GM23338 (cell line): Measurements from ENCODE around the gene TECTA. TPM values are rescaled to one million over a fixed set of nuclear protein-coding genes. Genes with fewer than 3 reads are reported as not detected.

ENCODE experiments used
- ATAC-seq: fragments of 200-7000 bp; cut with Tn5 transposase; 3 replicates; pipeline ENCODE4 v1.9.1; 2020
- DNase-seq: peaks from one replicate; pipeline ENCODE4 v3.0.0-alpha.2; 2015; ENCODE audit warnings: low spot score
- H2AFZ ChIP-seq: fragments of 200-600 bp; sonication (generic); 2 replicates; pipeline ENCODE4 v1.8.0; 2016; ENCODE audit warnings: antibody characterized with exemption, mild to moderate bottlenecking, moderate library complexity
- H3F3A ChIP-seq: fragments of 200-600 bp; sonication (generic); replicated peaks from 2 replicates; pipeline ENCODE4 v1.8.0; 2017; ENCODE audit warnings: antibody characterized with exemption, mixed run types, low read depth
- H3K27ac ChIP-seq: fragments of 200-600 bp; sonication (generic); 2 replicates; pipeline ENCODE4 v1.6.1; 2016; ENCODE audit warnings: low read depth
- H3K27me3 ChIP-seq: fragments of 200-600 bp; sonication (generic); 2 replicates; pipeline ENCODE4 v1.8.0; 2016; ENCODE audit warnings: mild to moderate bottlenecking, mixed run types, moderate library complexity; ENCODE audit not compliant: insufficient read depth
- H3K36me3 ChIP-seq: fragments of 200-600 bp; sonication (generic); 2 replicates; pipeline ENCODE4 v1.8.0; 2016; ENCODE audit warnings: mild to moderate bottlenecking; ENCODE audit not compliant: insufficient read depth
- H3K4me1 ChIP-seq: fragments of 200-600 bp; sonication (generic); 2 replicates; pipeline ENCODE4 v1.8.0; 2016; ENCODE audit warnings: mild to moderate bottlenecking, moderate library complexity; ENCODE audit not compliant: insufficient read depth
- H3K4me2 ChIP-seq: fragments of 200-600 bp; sonication (generic); 2 replicates; pipeline ENCODE4 v1.7.1; 2017; ENCODE audit warnings: mixed run types
- H3K4me3 ChIP-seq: fragments of 200-600 bp; sonication (generic); 2 replicates; pipeline ENCODE4 v1.6.1; 2016; ENCODE audit warnings: mixed run types
- H3K79me2 ChIP-seq: fragments of 200-600 bp; sonication (generic); replicated peaks from 2 replicates; pipeline ENCODE4 v1.8.0; 2017; ENCODE audit warnings: mild to moderate bottlenecking; ENCODE audit not compliant: insufficient read depth
- H3K9me2 ChIP-seq: fragments of 200-600 bp; sonication (generic); 2 replicates; pipeline ENCODE4 v1.8.0; 2017; ENCODE audit not compliant: insufficient read depth
- H4K20me1 ChIP-seq: fragments of 200-600 bp; sonication (generic); replicated peaks from 2 replicates; pipeline ENCODE4 v1.8.0; 2017; ENCODE audit warnings: mild to moderate bottlenecking; ENCODE audit not compliant: insufficient read depth
- H3K27ac Mint-ChIP-seq: 2 replicates; pipeline ENCODE4 v1.8.0; 2020; ENCODE audit warnings: inconsistent platforms, mild to moderate bottlenecking, moderate library complexity, mixed read lengths
- H3K27me3 Mint-ChIP-seq: 3 replicates; pipeline ENCODE4 v1.8.0; 2022; ENCODE audit warnings: low read depth, mild to moderate bottlenecking, moderate library complexity, mixed read lengths, inconsistent platforms; ENCODE audit not compliant: insufficient read depth, poor library complexity
- H3K36me3 Mint-ChIP-seq: 3 replicates; pipeline ENCODE4 v1.8.0; 2021; ENCODE audit warnings: low read depth, mild to moderate bottlenecking, inconsistent platforms, moderate library complexity, mixed read lengths
- H3K4me1 Mint-ChIP-seq: 3 replicates; pipeline ENCODE4 v1.8.0; 2020; ENCODE audit warnings: mild to moderate bottlenecking, inconsistent platforms, mixed read lengths
- H3K4me3 Mint-ChIP-seq: 3 replicates; pipeline ENCODE4 v1.8.0; 2021; ENCODE audit warnings: moderate library complexity, mild to moderate bottlenecking, inconsistent platforms, mixed read lengths
- H3K9me3 Mint-ChIP-seq: 3 replicates; pipeline ENCODE4 v1.8.0; 2020; ENCODE audit warnings: moderate library complexity, mild to moderate bottlenecking, inconsistent platforms, mixed read lengths
- CTCF ChIP-seq, 2 experiments: fragments of 200-600 bp in 1 of 2; sonication (generic) in 1 of 2; conservative IDR thresholded peaks; 2 replicates each; pipeline versions ENCODE4 v1.5.1 to v1.6.1; 2016 to 2017; ENCODE audit warnings: antibody characterized with exemption in 2 of 2, low read depth in 2 of 2, mild to moderate bottlenecking in 2 of 2, moderate library complexity in 1 of 2
- EZH2 ChIP-seq: fragments of 200-600 bp; sonication (generic); IDR thresholded peaks from one replicate; pipeline ENCODE4 v1.8.0; 2017; ENCODE audit warnings: antibody characterized with exemption, mild to moderate bottlenecking, low read depth; ENCODE audit not compliant: unreplicated experiment
- EZH2phosphoT487 ChIP-seq: fragments of 200-600 bp; sonication (generic); IDR thresholded peaks from one replicate; pipeline ENCODE4 v1.8.1; 2018; ENCODE audit warnings: antibody characterized with exemption; ENCODE audit not compliant: unreplicated experiment
- polyA plus RNA-seq: library from polyadenylated mRNA; unstranded; fragments of >200 nt; fragmentation: Nextera tagmentation; extraction: Ambion mirVana; gene quantifications from 2 replicates; pipeline ENCODE4 v1.2.1, GENCODE V29; 2016
- total RNA-seq: library from RNA; depleted of rRNA; stranded (reverse); fragments of >200 nt; shearing (Covaris generic); gene quantifications from 2 replicates; pipeline ENCODE4 v1.2.3, GENCODE V29; 2014
- TF ChIP-seq, protein P1 (sequence below): IDR thresholded peaks from 2 replicates; pipeline ENCODE4 v1.6.1; 2016; ENCODE audit warnings: antibody characterized with exemption

The TECTA gene
- total and polyA plus RNA-seq, 2 experiments from 2014 or later: 0.34 to 0.69 TPM

DNA sequence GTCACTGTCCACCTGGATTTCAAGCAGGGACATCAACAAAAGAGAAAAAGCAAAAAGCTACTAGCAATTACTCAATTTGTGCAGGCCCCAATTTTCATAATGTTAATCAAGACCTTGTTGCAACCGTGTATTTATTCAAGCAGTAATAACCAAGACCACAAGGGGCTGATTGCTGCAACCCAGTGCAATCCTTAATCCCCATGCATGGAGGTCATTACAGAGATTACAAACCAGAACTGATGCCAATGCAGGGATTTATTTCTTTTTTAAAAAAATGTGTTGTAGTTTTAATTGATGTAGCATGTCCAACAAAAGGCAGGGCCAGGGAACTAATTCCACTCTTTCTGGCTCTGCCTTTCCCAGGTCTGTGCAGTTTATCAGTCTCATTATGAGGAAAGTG lies 18.4 kb downstream of the TECTA start:
- no peak overlapping the region for H2AFZ ChIP-seq
- Mint-ChIP-seq H3K9me3 (peaks cover 31% of the 10 kb centered on the region), H3K27ac (no peak overlapping the region), H3K27me3 (peaks cover 2% of the 10 kb centered on the region), H3K36me3 (peaks cover 27% of the 10 kb centered on the region; the same call in 2 of the 3 replicates), H3K4me3 (no peak overlapping the region), H3K4me1 (peaks cover 8% of the 10 kb centered on the region; the same call in 1 of the 3 replicates)
- H3K4me1 ChIP-seq: no peaks in the 10 kb centered on the region; the same call in 1 of the 2 replicates
- no peaks in the 10 kb centered on the region for H3K79me2 ChIP-seq
- no peak overlapping the region for H3K4me3 ChIP-seq
- no peak overlapping the region for H3K4me2 ChIP-seq
- no peaks in the 10 kb centered on the region for H4K20me1 ChIP-seq
- ATAC-seq: no peak
- H3K27me3 ChIP-seq: no peaks in the 10 kb centered on the region
- TF ChIP-seq EZH2phosphoT487 (no peak), CTCF (conservative IDR thresholded peaks at IDR 0.05; ENCODE audit: low read depth in 2 of 2) (peak in 1 of 2 experiments; percentile 28; a peak in 1 of 4 replicates)
- H3K9me2 ChIP-seq: no peaks in the 10 kb centered on the region
- no peak overlapping the region for H3K27ac ChIP-seq
- DNase-seq: no peak
- H3K36me3 ChIP-seq: no peaks in the 10 kb centered on the region
- H3F3A ChIP-seq: no peaks in the 10 kb centered on the region

- H3K27ac ChIP-seq: no peak overlapping the region
- H4K20me1 ChIP-seq: no peaks in the 10 kb centered on the region
- H3K4me3 Mint-ChIP-seq: no peak overlapping the region
- no peak for DNase-seq
- H3K4me1 ChIP-seq: no peaks in the 10 kb centered on the region; the same call in 1 of the 2 replicates
- H3K4me2 ChIP-seq: no peak overlapping the region
- H3K36me3 ChIP-seq: no peaks in the 10 kb centered on the region
- no peaks in the 10 kb centered on the region for H3K79me2 ChIP-seq
- H3F3A ChIP-seq: no peaks in the 10 kb centered on the region
- no peak overlapping the region for H3K4me3 ChIP-seq
- H2AFZ ChIP-seq: no peak overlapping the region
- H3K9me2 ChIP-seq: no peaks in the 10 kb centered on the region
- H3K4me1 Mint-ChIP-seq: peaks cover 9% of the 10 kb centered on the region; the same call in 1 of the 3 replicates
- no peak overlapping the region for H3K27ac Mint-ChIP-seq
- TF ChIP-seq EZH2: no peak
- ATAC-seq: no peak
- H3K27me3 Mint-ChIP-seq: peaks cover 5% of the 10 kb centered on the region
- no peaks in the 10 kb centered on the region for H3K27me3 ChIP-seq
- H3K9me3 Mint-ChIP-seq: peaks cover 31% of the 10 kb centered on the region
- H3K36me3 Mint-ChIP-seq: peaks cover 27% of the 10 kb centered on the region; the same call in 2 of the 3 replicates
Measured at GRCh38 chr11:121122328-121122727, 21.3 kb downstream of the TECTA start.

DNA sequence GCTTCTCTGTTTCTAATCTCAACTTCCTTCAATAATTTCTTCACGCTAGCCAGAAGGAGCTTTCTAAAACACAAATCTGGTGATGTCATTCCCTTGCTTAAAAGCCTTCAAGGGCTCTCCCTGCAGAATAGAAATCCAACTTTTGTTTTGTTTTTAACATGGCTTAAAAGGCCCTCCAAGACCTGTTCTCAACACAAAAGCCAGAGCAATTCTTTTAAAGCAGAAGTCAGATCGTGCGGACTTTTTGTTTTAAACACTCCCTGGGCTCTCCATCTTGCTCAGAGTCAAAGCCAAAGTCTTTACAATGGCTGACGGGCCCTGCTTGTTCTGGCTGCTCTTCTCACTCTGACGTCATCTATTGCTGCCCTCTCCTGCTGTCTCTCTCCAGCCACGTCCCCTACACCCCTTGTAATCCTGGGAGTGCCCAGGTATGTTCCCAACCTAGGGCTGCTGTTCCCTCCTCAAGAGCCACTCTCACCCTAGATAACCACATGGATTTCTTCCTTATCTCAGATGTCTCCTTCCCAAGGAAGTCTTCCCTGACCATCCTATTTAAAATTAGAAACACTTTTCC lies 22.5 kb downstream of the TECTA start:
- peaks cover 5% of the 10 kb centered on the region for H3K27me3 Mint-ChIP-seq
- Histone ChIP-seq H3K27ac (no peak overlapping the region), H4K20me1 (no peaks in the 10 kb centered on the region), H3F3A (no peaks in the 10 kb centered on the region), H3K9me2 (no peaks in the 10 kb centered on the region), H3K36me3 (no peaks in the 10 kb centered on the region), H3K4me1 (no peaks in the 10 kb centered on the region; the same call in 1 of the 2 replicates), H3K79me2 (no peaks in the 10 kb centered on the region), H3K4me3 (no peak overlapping the region), H2AFZ (no peak overlapping the region), H3K4me2 (no peak overlapping the region), H3K27me3 (no peaks in the 10 kb centered on the region)
- peaks cover 9% of the 10 kb centered on the region; the same call in 1 of the 3 replicates for H3K4me1 Mint-ChIP-seq
- TF ChIP-seq EZH2phosphoT487: no peak
- TF ChIP-seq, protein P1, sequence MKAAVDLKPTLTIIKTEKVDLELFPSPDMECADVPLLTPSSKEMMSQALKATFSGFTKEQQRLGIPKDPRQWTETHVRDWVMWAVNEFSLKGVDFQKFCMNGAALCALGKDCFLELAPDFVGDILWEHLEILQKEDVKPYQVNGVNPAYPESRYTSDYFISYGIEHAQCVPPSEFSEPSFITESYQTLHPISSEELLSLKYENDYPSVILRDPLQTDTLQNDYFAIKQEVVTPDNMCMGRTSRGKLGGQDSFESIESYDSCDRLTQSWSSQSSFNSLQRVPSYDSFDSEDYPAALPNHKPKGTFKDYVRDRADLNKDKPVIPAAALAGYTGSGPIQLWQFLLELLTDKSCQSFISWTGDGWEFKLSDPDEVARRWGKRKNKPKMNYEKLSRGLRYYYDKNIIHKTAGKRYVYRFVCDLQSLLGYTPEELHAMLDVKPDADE: no peak
- H3K27ac Mint-ChIP-seq: no peak overlapping the region
- DNase-seq: no peak
- peaks cover 27% of the 10 kb centered on the region; the same call in 2 of the 3 replicates for H3K36me3 Mint-ChIP-seq
- H3K9me3 Mint-ChIP-seq: peaks cover 31% of the 10 kb centered on the region
- no peak for ATAC-seq
- H3K4me3 Mint-ChIP-seq: no peak overlapping the region
